HG03469 (cell line): ENCODE data around the gene NCS1.

Source experiments
- ATAC-seq: cut with Tn5 transposase; IDR thresholded peaks from one replicate; pipeline ENCODE4 v1.9.1; 2021; ENCODE audit warnings: mild to moderate bottlenecking, moderate library complexity, moderate number of reproducible peaks; ENCODE audit not compliant: unreplicated experiment

The NCS1 gene

GRCh38 chr9:130284690-130285089, 112.5 kb downstream of the NCS1 start:
- no peak for ATAC-seq

- no peak for ATAC-seq
These were observed 113.1 kb downstream of the NCS1 start for GRCh38 chr9:130285271-130285670.

- no peak for ATAC-seq
These were observed 114.0 kb downstream of the NCS1 start for GRCh38 chr9:130286072-130286770.
